Fibroblast of mammary gland (primary cell): Measurements from ENCODE around the gene MCM5.
A peak's percentile ranks its signal among the peaks of the same experiment; 100 is the strongest.

ENCODE experiments used
- DNase-seq: peaks from one replicate; pipeline ENCODE4 v3.0.0-alpha.2; 2010; ENCODE audit warnings: low read depth
- H3K4me3 ChIP-seq: 2 replicates; pipeline ENCODE4 v1.5.1; 2011; ENCODE audit warnings: low read depth, mild to moderate bottlenecking, low read length, moderate library complexity; ENCODE audit not compliant: control insufficient read depth
- CTCF ChIP-seq: conservative IDR thresholded peaks from 2 replicates; pipeline ENCODE4 v1.5.1; 2011; ENCODE audit warnings: low read depth, low read length, inconsistent platforms; ENCODE audit not compliant: control insufficient read depth, insufficient read depth

Gene MCM5

DNA sequence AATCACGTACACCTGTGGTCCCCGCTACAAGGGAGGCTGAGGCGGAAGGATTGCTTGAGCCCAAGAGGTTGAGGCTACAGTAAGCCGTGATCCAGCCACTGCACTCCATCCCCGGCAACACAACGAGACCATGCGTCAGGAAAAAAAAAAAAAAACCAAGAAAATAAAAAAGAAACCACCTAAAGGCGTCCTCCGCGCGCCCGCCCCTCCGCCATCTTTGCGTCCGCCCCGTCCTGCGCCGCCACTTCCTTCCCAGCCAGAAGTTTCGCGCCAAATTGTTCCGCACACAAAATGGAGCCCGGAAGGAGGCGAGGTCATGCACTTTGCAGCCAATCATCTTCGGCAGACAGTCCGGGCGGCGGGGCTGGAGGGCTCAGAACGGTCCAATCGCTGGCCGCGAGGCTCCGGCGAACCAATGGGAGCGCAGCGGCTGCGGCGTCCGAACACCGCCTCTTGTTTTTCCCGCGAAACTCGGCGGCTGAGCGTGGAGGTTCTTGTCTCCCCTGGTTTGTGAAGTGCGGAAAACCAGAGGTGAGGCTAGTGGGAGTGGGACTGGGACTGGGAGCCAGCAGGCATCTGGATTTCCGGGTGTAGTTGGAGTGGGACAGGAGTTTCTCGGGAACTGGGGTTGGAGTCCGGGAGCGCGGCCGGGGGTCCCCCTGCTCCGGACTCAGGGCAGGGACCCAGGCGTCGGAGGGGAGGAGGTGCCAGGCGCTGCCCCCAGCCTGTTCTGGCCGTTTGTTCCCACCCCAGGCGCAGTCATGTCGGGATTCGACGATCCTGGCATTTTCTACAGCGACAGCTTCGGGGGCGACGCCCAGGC is at the start of gene MCM5:
TSS of gene MCM5 (plus strand) at position 463 of the 823 bp plus-strand sequence. CDS start at position 762, 299 bp downstream.
- H3K4me3 ChIP-seq, result peak within 1 kb of the TSS; percentile 91
- TF ChIP-seq CTCF, result no peak
- peak; percentile 96 for DNase-seq

GRCh38 chr22:35350539-35351503 is 49.1 kb upstream of the MCM5 start:
- peak overlapping the region; percentile 72 for H3K4me3 ChIP-seq
- DNase-seq, result peak; percentile 91
- TF ChIP-seq CTCF, result peak; percentile 78

DNA sequence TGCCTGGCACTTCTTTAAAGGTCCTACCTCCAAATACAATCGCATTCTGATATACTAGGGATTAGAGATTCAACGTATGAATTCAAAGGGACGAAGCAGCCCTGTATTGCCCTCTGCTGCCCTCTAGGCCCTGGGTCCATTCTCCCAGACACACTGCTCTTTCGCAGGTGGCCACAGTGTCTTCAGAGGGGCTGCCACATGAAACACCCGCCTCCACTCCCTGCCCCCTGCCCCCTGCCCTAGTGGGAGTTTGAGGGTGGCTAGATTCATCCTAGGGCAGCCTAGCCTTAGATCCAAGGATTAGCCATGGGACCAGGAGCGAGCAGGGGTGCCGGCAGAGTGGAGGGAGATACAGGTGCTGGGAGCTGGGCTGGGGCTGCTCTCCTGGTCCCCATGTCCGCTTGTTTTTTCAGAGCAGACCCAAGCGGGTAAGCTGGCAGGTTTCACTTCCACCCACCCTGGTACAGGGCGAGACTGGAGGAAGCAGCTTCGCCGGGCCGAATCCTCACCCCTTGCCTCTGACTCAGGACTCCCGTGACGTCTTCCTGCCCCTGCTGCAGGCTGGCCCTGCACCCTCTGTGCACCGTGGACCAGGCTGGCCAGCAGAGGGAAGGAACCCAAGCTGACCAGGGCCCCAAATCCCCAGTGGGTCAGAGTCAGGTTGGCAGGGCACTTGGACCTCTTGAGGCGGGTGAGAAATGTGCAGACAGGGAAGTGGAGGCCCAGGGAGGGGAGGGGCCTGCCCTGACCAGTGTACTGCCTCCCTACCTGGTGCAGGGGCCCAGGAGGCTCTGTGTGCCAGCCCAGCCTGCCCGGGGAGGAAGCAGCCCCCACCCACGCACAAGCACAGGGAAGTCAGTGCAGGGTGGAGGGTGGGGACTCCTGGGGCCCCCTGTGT is 47.5 kb upstream of the MCM5 start:
- H3K4me3 ChIP-seq, result no peak overlapping the region
- peak; percentile 24 for TF ChIP-seq CTCF
- peak; percentile 25 for DNase-seq

GRCh38 chr22:35353318-35353717 is 46.6 kb upstream of the MCM5 start:
- DNase-seq, result no peak
- no peak for TF ChIP-seq CTCF
- no peak overlapping the region for H3K4me3 ChIP-seq

DNA sequence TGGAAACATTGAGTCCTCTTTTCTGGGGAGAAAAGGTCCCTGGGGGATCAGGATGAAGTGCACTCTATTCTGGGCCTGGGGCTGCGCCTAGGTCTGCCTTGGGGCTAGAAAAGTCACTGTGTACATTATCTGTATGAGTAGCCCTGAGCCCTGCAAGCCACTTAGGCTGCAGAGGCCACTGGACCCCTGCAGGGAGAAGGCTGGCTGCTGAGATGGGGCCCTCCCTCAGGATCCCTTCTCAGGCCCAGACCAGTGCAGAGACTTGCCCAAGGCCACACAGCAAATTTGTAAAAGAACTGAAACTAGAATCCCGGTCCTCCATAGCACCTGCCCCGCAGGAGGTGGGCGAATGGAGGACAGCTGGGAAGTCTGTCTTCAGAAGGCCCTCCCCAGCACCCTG is 45.9 kb upstream of the MCM5 start:
- no peak for TF ChIP-seq CTCF
- H3K4me3 ChIP-seq, result no peak overlapping the region
- DNase-seq, result no peak
